SK-N-SH treated with all-trans-retinoic acid at 6 μM for 48 hours (cell line): ENCODE measurements around the gene ALLC.

Experiments used
- CSDC2 ChIP-seq: fragments of 250-450 bp; sonication (Bioruptor Pico); IDR thresholded peaks from 2 replicates; pipeline ENCODE4 v1.5.0; 2020; ENCODE audit warnings: mild to moderate bottlenecking, moderate library complexity
- ESRRG ChIP-seq: fragments of 250-450 bp; sonication (Bioruptor Pico); IDR thresholded peaks from 2 replicates; pipeline ENCODE4 v1.6.1; 2021; ENCODE audit warnings: mild to moderate bottlenecking
- GLIS3 ChIP-seq: fragments of 250-450 bp; sonication (Bioruptor Pico); IDR thresholded peaks from 2 replicates; pipeline ENCODE4 v1.5.0; 2020; ENCODE audit warnings: mild to moderate bottlenecking, moderate library complexity
- OSR1 ChIP-seq: fragments of 250-450 bp; sonication (Bioruptor Pico); IDR thresholded peaks from 2 replicates; pipeline ENCODE4 v1.8.0; 2022; ENCODE audit warnings: moderate library complexity, mild to moderate bottlenecking, inconsistent platforms
- PPARA ChIP-seq: fragments of 250-450 bp; sonication (Bioruptor Pico); IDR thresholded peaks from 2 replicates; pipeline ENCODE4 v1.5.0; 2020; ENCODE audit warnings: mild to moderate bottlenecking, borderline replicate concordance
- TOX ChIP-seq: fragments of 250-450 bp; sonication (Bioruptor Pico); IDR thresholded peaks from 2 replicates; pipeline ENCODE4 v1.8.0; 2021; ENCODE audit warnings: mild to moderate bottlenecking, moderate library complexity, borderline replicate concordance
- ZFP30 ChIP-seq: fragments of 450-650 bp; formaldehyde crosslinking; IDR thresholded peaks from 2 replicates; pipeline ENCODE4 v1.5.0; 2022; ENCODE audit warnings: mild to moderate bottlenecking, moderate library complexity
- ZNF565 ChIP-seq: fragments of 450-650 bp; formaldehyde crosslinking; conservative IDR thresholded peaks from 2 replicates; pipeline ENCODE4 v1.5.0; 2020; ENCODE audit warnings: low read depth, mild to moderate bottlenecking, moderate library complexity
- ZNF70 ChIP-seq: fragments of 450-650 bp; formaldehyde crosslinking; IDR thresholded peaks from 2 replicates; pipeline ENCODE4 v1.5.0; 2020; ENCODE audit warnings: mild to moderate bottlenecking, moderate library complexity
- TF ChIP-seq, protein P1 (sequence below): fragments of 250-450 bp; sonication (Bioruptor Pico); IDR thresholded peaks from 2 replicates; pipeline ENCODE4 v1.8.0; 2020; ENCODE audit warnings: mild to moderate bottlenecking, moderate library complexity, borderline replicate concordance
- TF ChIP-seq, protein P2 (sequence below): fragments of 250-450 bp; sonication (Bioruptor Pico); IDR thresholded peaks from 2 replicates; pipeline ENCODE4 v1.5.1; 2021; ENCODE audit warnings: mild to moderate bottlenecking, moderate library complexity
- TF ChIP-seq, protein P3 (sequence below): fragments of 250-450 bp; sonication (Bioruptor Pico); IDR thresholded peaks from 2 replicates; pipeline ENCODE4 v1.5.1; 2020; ENCODE audit warnings: low read depth, mild to moderate bottlenecking, moderate library complexity

DNA sequence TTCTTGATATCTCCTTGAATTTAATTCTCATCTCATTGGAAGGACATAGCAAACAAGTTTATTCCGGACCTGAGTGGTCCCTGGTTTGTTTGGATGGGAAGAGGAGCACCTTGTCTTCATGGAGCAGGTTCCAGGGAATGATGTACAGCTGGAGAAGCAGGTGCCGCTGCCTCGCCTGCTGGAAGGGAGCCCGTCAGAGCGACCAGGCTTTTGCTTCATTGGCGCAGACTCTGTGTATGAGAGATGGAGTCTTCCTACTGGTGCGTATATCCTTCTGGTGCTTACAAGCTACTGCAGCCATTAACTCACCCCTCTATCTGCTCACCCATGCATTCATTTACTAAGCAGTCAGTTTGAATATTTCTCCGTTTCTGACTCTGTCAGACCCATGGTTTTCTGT, 11.6 kb upstream of the ALLC start:
- no peak for TF ChIP-seq ZNF70 (CRISPR knock-in tag)
- no peak for TF ChIP-seq ZNF565 (CRISPR knock-in tag)
- TF ChIP-seq, protein P1, sequence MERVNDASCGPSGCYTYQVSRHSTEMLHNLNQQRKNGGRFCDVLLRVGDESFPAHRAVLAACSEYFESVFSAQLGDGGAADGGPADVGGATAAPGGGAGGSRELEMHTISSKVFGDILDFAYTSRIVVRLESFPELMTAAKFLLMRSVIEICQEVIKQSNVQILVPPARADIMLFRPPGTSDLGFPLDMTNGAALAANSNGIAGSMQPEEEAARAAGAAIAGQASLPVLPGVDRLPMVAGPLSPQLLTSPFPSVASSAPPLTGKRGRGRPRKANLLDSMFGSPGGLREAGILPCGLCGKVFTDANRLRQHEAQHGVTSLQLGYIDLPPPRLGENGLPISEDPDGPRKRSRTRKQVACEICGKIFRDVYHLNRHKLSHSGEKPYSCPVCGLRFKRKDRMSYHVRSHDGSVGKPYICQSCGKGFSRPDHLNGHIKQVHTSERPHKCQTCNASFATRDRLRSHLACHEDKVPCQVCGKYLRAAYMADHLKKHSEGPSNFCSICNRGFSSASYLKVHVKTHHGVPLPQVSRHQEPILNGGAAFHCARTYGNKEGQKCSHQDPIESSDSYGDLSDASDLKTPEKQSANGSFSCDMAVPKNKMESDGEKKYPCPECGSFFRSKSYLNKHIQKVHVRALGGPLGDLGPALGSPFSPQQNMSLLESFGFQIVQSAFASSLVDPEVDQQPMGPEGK (CRISPR knock-in tag), result no peak
- no peak for TF ChIP-seq ESRRG
- no peak for TF ChIP-seq TOX (CRISPR knock-in tag)
- no peak for TF ChIP-seq GLIS3 (CRISPR knock-in tag)
- TF ChIP-seq ZFP30 (CRISPR knock-in tag), result no peak
- TF ChIP-seq PPARA (CRISPR knock-in tag), result no peak
- TF ChIP-seq OSR1 (CRISPR knock-in tag), result no peak
- TF ChIP-seq, protein P2, sequence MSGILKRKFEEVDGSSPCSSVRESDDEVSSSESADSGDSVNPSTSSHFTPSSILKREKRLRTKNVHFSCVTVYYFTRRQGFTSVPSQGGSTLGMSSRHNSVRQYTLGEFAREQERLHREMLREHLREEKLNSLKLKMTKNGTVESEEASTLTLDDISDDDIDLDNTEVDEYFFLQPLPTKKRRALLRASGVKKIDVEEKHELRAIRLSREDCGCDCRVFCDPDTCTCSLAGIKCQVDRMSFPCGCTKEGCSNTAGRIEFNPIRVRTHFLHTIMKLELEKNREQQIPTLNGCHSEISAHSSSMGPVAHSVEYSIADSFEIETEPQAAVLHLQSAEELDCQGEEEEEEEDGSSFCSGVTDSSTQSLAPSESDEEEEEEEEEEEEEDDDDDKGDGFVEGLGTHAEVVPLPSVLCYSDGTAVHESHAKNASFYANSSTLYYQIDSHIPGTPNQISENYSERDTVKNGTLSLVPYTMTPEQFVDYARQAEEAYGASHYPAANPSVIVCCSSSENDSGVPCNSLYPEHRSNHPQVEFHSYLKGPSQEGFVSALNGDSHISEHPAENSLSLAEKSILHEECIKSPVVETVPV (CRISPR knock-in tag), result no peak
- no peak for TF ChIP-seq CSDC2 (CRISPR knock-in tag)
- TF ChIP-seq, protein P3, sequence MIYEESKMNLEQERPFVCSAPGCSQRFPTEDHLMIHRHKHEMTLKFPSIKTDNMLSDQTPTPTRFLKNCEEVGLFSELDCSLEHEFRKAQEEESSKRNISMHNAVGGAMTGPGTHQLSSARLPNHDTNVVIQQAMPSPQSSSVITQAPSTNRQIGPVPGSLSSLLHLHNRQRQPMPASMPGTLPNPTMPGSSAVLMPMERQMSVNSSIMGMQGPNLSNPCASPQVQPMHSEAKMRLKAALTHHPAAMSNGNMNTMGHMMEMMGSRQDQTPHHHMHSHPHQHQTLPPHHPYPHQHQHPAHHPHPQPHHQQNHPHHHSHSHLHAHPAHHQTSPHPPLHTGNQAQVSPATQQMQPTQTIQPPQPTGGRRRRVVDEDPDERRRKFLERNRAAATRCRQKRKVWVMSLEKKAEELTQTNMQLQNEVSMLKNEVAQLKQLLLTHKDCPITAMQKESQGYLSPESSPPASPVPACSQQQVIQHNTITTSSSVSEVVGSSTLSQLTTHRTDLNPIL (CRISPR knock-in tag), result no peak
